ENCODE measurements around the gene C19orf12. TPM values are rescaled to one million over a fixed set of nuclear protein-coding genes. Genes with fewer than 3 reads are reported as not detected.

C19orf12 gene
- total RNA-seq, 2 experiments from 2014 or later, result 7.7 TPM

- TF ChIP-seq CTCF (IDR thresholded peaks at IDR 0.05), result no peak
- Histone ChIP-seq H3K9me3 (ENCODE audit: control insufficient read depth in 1 of 2, insufficient read depth in 1 of 2, low read length in 2 of 2) (no peaks in the 10 kb centered on the region), H3K27me3 (ENCODE audit: control insufficient read depth in 1 of 2, insufficient read depth in 2 of 2, low read length in 2 of 2) (no peaks in the 10 kb centered on the region), H3K4me1 (ENCODE audit: insufficient read depth, low read length) (peaks cover 17% of the 10 kb centered on the region), H3K36me3 (ENCODE audit: insufficient read depth, low read length) (peaks cover 3% of the 10 kb centered on the region), H3K27ac (ENCODE audit: low read depth in 1 of 2, low read length in 2 of 2) (peak overlapping the region in 1 of 2 donors; percentile 13), H3K4me3 (ENCODE audit: low read length) (no peak overlapping the region)
- peaks cover 12% of the 10 kb centered on the region for H3K4me1 Mint-ChIP-seq (ENCODE audit: low read depth)
- H3K9me3 Mint-ChIP-seq, result no peaks in the 10 kb centered on the region
- H3K27me3 Mint-ChIP-seq, result no peaks in the 10 kb centered on the region
- intact Hi-C loops (cut with DNase I, micrococcal nuclease), result loop anchor here in 1 of 2 experiments (10.0 kb wide), 1 partner anchor 232 kb away; no protein-coding TSS in a partner anchor
- ATAC-seq (ENCODE audit: poor library complexity), result no peak
- peak in 1 of 14 experiments; percentile 51 for DNase-seq
- H3K36me3 Mint-ChIP-seq (ENCODE audit: low read depth), result peaks cover 8% of the 10 kb centered on the region
- H3K4me3 Mint-ChIP-seq, result no peak overlapping the region
- H3K27ac Mint-ChIP-seq, result peak overlapping the region; percentile 61
- CTCF ChIA-PET, result no interaction called here
- POLR2A ChIA-PET, result no interaction called here
Observed at GRCh38 chr19:29696565-29696846, 18.6 kb downstream of the C19orf12 start.

- Histone ChIP-seq H3K4me1 (ENCODE audit: insufficient read depth, low read length) (peaks cover 18% of the 10 kb centered on the region), H3K27ac (ENCODE audit: low read depth in 1 of 2, low read length in 2 of 2) (peak overlapping the region in 1 of 2 donors; percentile 9), H3K4me3 (ENCODE audit: low read length) (no peak overlapping the region), H3K27me3 (ENCODE audit: control insufficient read depth in 1 of 2, insufficient read depth in 2 of 2, low read length in 2 of 2) (no peaks in the 10 kb centered on the region), H3K36me3 (ENCODE audit: insufficient read depth, low read length) (no peaks in the 10 kb centered on the region), H3K9me3 (ENCODE audit: control insufficient read depth in 1 of 2, insufficient read depth in 1 of 2, low read length in 2 of 2) (no peaks in the 10 kb centered on the region)
- H3K27me3 Mint-ChIP-seq, result no peaks in the 10 kb centered on the region
- intact Hi-C loops (cut with DNase I, micrococcal nuclease), result loop anchor here in 1 of 2 experiments (10.0 kb wide), 1 partner anchor 231 kb away; no protein-coding TSS in a partner anchor
- H3K9me3 Mint-ChIP-seq, result no peaks in the 10 kb centered on the region
- peak overlapping the region; percentile 61 for H3K27ac Mint-ChIP-seq
- ATAC-seq (ENCODE audit: poor library complexity) (no peak), DNase-seq (peak in 1 of 14 experiments; percentile 51)
- peaks cover 2% of the 10 kb centered on the region for H3K36me3 Mint-ChIP-seq (ENCODE audit: low read depth)
- ChIA-PET CTCF (interaction anchor here (1.0 to 4.5 kb wide), 2 partner anchors 20 to 24 kb away, joined by 3 to 48 read pairs; partner anchors contain the start of gene C19orf12), POLR2A (interaction anchor here (1.2 to 4.8 kb wide), 2 partner anchors 16 to 19 kb away, joined by 3 to 75 read pairs; partner anchors contain the start of gene C19orf12)
- no peak overlapping the region for H3K4me3 Mint-ChIP-seq
- H3K4me1 Mint-ChIP-seq (ENCODE audit: low read depth), result peaks cover 15% of the 10 kb centered on the region
- no peak for TF ChIP-seq CTCF (IDR thresholded peaks at IDR 0.05)
Observed at GRCh38 chr19:29695765-29696564, 19.1 kb downstream of the C19orf12 start.

GRCh38 chr19:29694669-29695627 is 20.1 kb downstream of the C19orf12 start:
- Mint-ChIP-seq H3K27me3 (no peaks in the 10 kb centered on the region), H3K27ac (peak overlapping the region; percentile 61), H3K36me3 (ENCODE audit: low read depth) (no peaks in the 10 kb centered on the region), H3K9me3 (no peaks in the 10 kb centered on the region), H3K4me3 (no peak overlapping the region), H3K4me1 (ENCODE audit: low read depth) (peaks cover 18% of the 10 kb centered on the region)
- DNase-seq, result peak; percentile 73 to 90 (median 80)
- intact Hi-C loops (cut with DNase I, micrococcal nuclease), result loop anchor here (1.0 to 10.0 kb wide), 2 partner anchors 21 to 230 kb away; no protein-coding TSS in a partner anchor
- no peaks in the 10 kb centered on the region for H3K36me3 ChIP-seq (ENCODE audit: insufficient read depth, low read length)
- peak; percentile 92 for TF ChIP-seq CTCF (IDR thresholded peaks at IDR 0.05)
- ATAC-seq (ENCODE audit: poor library complexity), result peak; percentile 95
- POLR2A ChIA-PET, result interaction anchor here (0.6 to 4.8 kb wide), 6 partner anchors 12 to 89 kb away, joined by 3 to 75 read pairs (median 3); partner anchors contain the start of genes C19orf12 and POP4
- H3K4me1 ChIP-seq (ENCODE audit: insufficient read depth, low read length), result peaks cover 24% of the 10 kb centered on the region
- H3K27me3 ChIP-seq (ENCODE audit: control insufficient read depth in 1 of 2, insufficient read depth in 2 of 2, low read length in 2 of 2), result no peaks in the 10 kb centered on the region
- H3K4me3 ChIP-seq (ENCODE audit: low read length), result no peak overlapping the region
- H3K9me3 ChIP-seq (ENCODE audit: control insufficient read depth in 1 of 2, insufficient read depth in 1 of 2, low read length in 2 of 2), result peaks cover 0 to 4% of the 10 kb centered on the region in 2 experiments
- no peak overlapping the region for H3K27ac ChIP-seq (ENCODE audit: low read depth in 1 of 2, low read length in 2 of 2)
- CTCF ChIA-PET, result interaction anchor here (0.8 to 4.5 kb wide), 7 partner anchors 21 to 89 kb away, joined by 3 to 48 read pairs (median 4); partner anchors contain the start of genes C19orf12, PLEKHF1 and POP4

Data from CD4-positive, alpha-beta T cell (primary cell).